K562 (cell line): Measurements from ENCODE around the gene FGFR1OP2. TPM values are rescaled to one million over a fixed set of nuclear protein-coding genes. Genes with fewer than 3 reads are reported as not detected.

Experiments
- ATAC-seq: fragments of 200-7000 bp; cut with Tn5 transposase; 3 replicates; pipeline ENCODE4 v1.9.1; 2020; ENCODE audit warnings: moderate library complexity
- BruUV-seq: library from RNA; stranded (reverse); fragments of 400-500 nt; replicated peaks from 2 replicates; lab custom pipeline; 2021; lab: Mats Ljungman, UMichigan
- CTCF ChIA-PET: fragments of 300-600 bp; formaldehyde crosslinking; extraction: SDS; loops from one replicate; lab custom pipeline; 2021; ENCODE audit warnings: low intra/inter-chr PET ratio; lab: Yijun Ruan, JAX
- POLR2A ChIA-PET: fragments of 300-600, 350-650 bp; sonication (Branson Sonifier 250); formaldehyde crosslinking; extraction: SDS; loops from one replicate; lab custom pipeline; 2021; ENCODE audit warnings: antibody characterized with exemption, inconsistent platforms; lab: Yijun Ruan, JAX
- DNase-seq, 4 experiments: peaks; one replicate each; pipeline versions ENCODE4 v3.0.0 to v3.0.0-alpha.2; 2011 to 2018; ENCODE audit warnings: low spot score in 3 of 4, mixed read lengths in 3 of 4; ENCODE audit errors: extremely low read depth in 1 of 4
- FAIRE-seq: peaks from 2 replicates; lab custom pipeline; 2011; peaks lifted over from hg19 to GRCh38; lab: Jason Lieb, UNC
- H2AFZ ChIP-seq: 2 replicates; pipeline ENCODE4 v1.6.0; 2011; ENCODE audit warnings: low read depth, low read length, control low read depth, inconsistent platforms
- H3K27ac ChIP-seq: fragments of 200-600 bp; 3 replicates; pipeline ENCODE4 v1.8.0; 2011; ENCODE audit warnings: low read depth, mild to moderate bottlenecking, control low read depth, inconsistent platforms, low read length, moderate library complexity, mixed read lengths; ENCODE audit errors: extremely low read depth
- H3K27me3 ChIP-seq, 2 experiments: fragments of 300-600 bp in 1 of 2; 2 replicates in 1 of 2; 3 replicates in 1 of 2; pipeline versions ENCODE4 v1.6.0 to v1.8.0; 2011; ENCODE audit warnings: inconsistent platforms in 2 of 2, low read length in 2 of 2, mild to moderate bottlenecking in 1 of 2, mixed read lengths in 1 of 2, moderate library complexity in 1 of 2; ENCODE audit not compliant: control insufficient read depth in 2 of 2, insufficient read depth in 2 of 2
- H3K36me3 ChIP-seq: fragments of 300-600 bp; 3 replicates; pipeline ENCODE4 v1.8.0; 2011; ENCODE audit warnings: mild to moderate bottlenecking, low read length, inconsistent platforms; ENCODE audit not compliant: control insufficient read depth, insufficient read depth
- H3K4me1 ChIP-seq, 2 experiments: fragments of 200-600 bp in 1 of 2; replicated peaks in 1 of 2; 2 replicates in 1 of 2; 3 replicates in 1 of 2; pipeline versions ENCODE4 v1.5.1 to v1.8.0; 2011; ENCODE audit warnings: inconsistent platforms in 2 of 2, low read length in 2 of 2, mild to moderate bottlenecking in 1 of 2, mixed read lengths in 1 of 2, moderate library complexity in 1 of 2; ENCODE audit not compliant: control insufficient read depth in 2 of 2, insufficient read depth in 2 of 2
- H3K4me2 ChIP-seq: 2 replicates; pipeline ENCODE4 v1.6.1; 2011; ENCODE audit warnings: low read length, control low read depth, inconsistent platforms, mixed read lengths; ENCODE audit not compliant: insufficient read depth
- H3K4me3 ChIP-seq: fragments of 200-600 bp; sonication (generic), shearing (Covaris generic); 2 replicates; pipeline ENCODE4 v1.5.1; 2016; ENCODE audit warnings: control low read depth, inconsistent platforms
- H3K79me2 ChIP-seq: fragments of 200-600 bp; 3 replicates; pipeline ENCODE4 v1.8.0; 2011; ENCODE audit warnings: low read length, inconsistent platforms; ENCODE audit not compliant: control insufficient read depth, insufficient read depth
- H3K9ac ChIP-seq, 2 experiments: 2 replicates each; pipeline versions ENCODE4 v1.6.0 to v1.6.1; 2011; ENCODE audit warnings: low read depth in 2 of 2, low read length in 2 of 2, control low read depth in 1 of 2, inconsistent platforms in 1 of 2, mild to moderate bottlenecking in 1 of 2, mixed read lengths in 1 of 2; ENCODE audit not compliant: insufficient read depth in 1 of 2
- H3K9me1 ChIP-seq: one replicate; pipeline ENCODE4 v1.6.0; 2011; ENCODE audit warnings: inconsistent platforms, mild to moderate bottlenecking, low read length, moderate library complexity; ENCODE audit not compliant: control insufficient read depth, insufficient read depth
- H3K9me3 ChIP-seq: replicated peaks from 2 replicates; pipeline ENCODE4 v1.5.1; 2011; ENCODE audit warnings: low read depth, low read length, inconsistent platforms; ENCODE audit not compliant: control insufficient read depth, insufficient read depth
- H4K20me1 ChIP-seq: replicated peaks from 2 replicates; pipeline ENCODE4 v1.6.1; 2011; ENCODE audit warnings: low read length, inconsistent platforms, mixed read lengths; ENCODE audit not compliant: control insufficient read depth, insufficient read depth
- CHCHD3 ChIP-seq: fragments of 250-450 bp; sonication (Bioruptor Pico); IDR thresholded peaks from 2 replicates; pipeline ENCODE4 v2.1.2; 2022; ENCODE audit warnings: mild to moderate bottlenecking
- ETV1 ChIP-seq: fragments of 450-650 bp; conservative IDR thresholded peaks from 2 replicates; pipeline ENCODE4 v1.6.1; 2016; ENCODE audit warnings: missing genetic modification characterization, control low read depth, low read depth, missing compliant biosample characterization
- HNRNPL ChIP-seq: fragments of 200-400 bp; formaldehyde crosslinking; IDR thresholded peaks from 2 replicates; pipeline ENCODE4 v1.6.1; 2017; ENCODE audit warnings: low read depth, mild to moderate bottlenecking, low read length
- KDM2B ChIP-seq: fragments of 250-450 bp; sonication (Bioruptor Pico); IDR thresholded peaks from 2 replicates; pipeline ENCODE4 v1.8.0; 2021; ENCODE audit warnings: mild to moderate bottlenecking, moderate library complexity
- RHOXF2B ChIP-seq: fragments of 250-450 bp; sonication (Bioruptor Pico); conservative IDR thresholded peaks from 2 replicates; pipeline ENCODE4 v1.5.1; 2021
- SETDB1 ChIP-seq: IDR thresholded peaks from one replicate; pipeline ENCODE4 v1.6.1; 2012; ENCODE audit warnings: low read length, control low read depth, inconsistent platforms
- ZNF134 ChIP-seq: fragments of 250-450 bp; sonication (Bioruptor Pico); conservative IDR thresholded peaks from 2 replicates; pipeline ENCODE4 v1.4.0; 2020
- ZNF184 ChIP-seq: sonication (generic); formaldehyde crosslinking; IDR thresholded peaks from 2 replicates; pipeline ENCODE4 v1.5.0; 2020; ENCODE audit warnings: missing genetic modification reagents
- WGBS: fragments of 100-300 bp; shearing (Covaris generic); methylation state at CpG from one replicate; pipeline ENCODE4 v1.1.6; 2016; ENCODE audit warnings: low coverage, mixed read lengths; ENCODE audit not compliant: insufficient coverage; ENCODE audit errors: missing lambda C conversion rate; 5-methylcytosine and 5-hydroxymethylcytosine counted together
- in situ Hi-C: fragments of 300-500 bp; cut with MboI; formaldehyde crosslinking; loops from 4 replicates; pipeline ENCODE4 v1.15.0; 2018; ENCODE audit warnings: inconsistent platforms, mixed read lengths
- intact Hi-C: fragments of 100-400 bp; cut with micrococcal nuclease; formaldehyde crosslinking; loops from 2 replicates; pipeline ENCODE4 v1.14.2; 2022
- polyA plus RNA-seq, 8 experiments: library from polyadenylated mRNA; depleted of rRNA in 4 of 8; stranded (reverse) in 5 of 8; unstranded in 3 of 8; fragments of >200 nt; fragmentation: Nextera tagmentation in 2 of 8; fragmentation: Illumina TruSeq in 1 of 8; extraction: Ambion mirVana in 2 of 8; extraction: Trizol in 1 of 8; gene quantifications; 2 replicates each; pipeline versions ENCODE4 v1.2.1 to v1.2.3, GENCODE V29; 2011 to 2014; ENCODE audit warnings: inconsistent platforms in 1 of 8, missing spikeins in 1 of 8
- total RNA-seq, 7 experiments: library from RNA; depleted of rRNA in 6 of 7; stranded (reverse); fragments of >200 nt in 6 of 7; fragmentation: Illumina TruSeq in 2 of 7; extraction: Trizol in 2 of 7; gene quantifications; 2 replicates each; pipeline versions ENCODE4 v1.2.1 to v1.2.3, GENCODE V29; 2011 to 2021; ENCODE audit warnings: low replicate concordance in 1 of 7
- TF ChIP-seq, protein P1 (sequence below): sonication (generic); formaldehyde crosslinking; IDR thresholded peaks from 2 replicates; pipeline ENCODE4 v1.8.0; 2022; ENCODE audit warnings: missing genetic modification reagents, mild to moderate bottlenecking, borderline replicate concordance
- TF ChIP-seq, protein P2 (sequence below): fragments of 250-450 bp; sonication (Bioruptor Pico); IDR thresholded peaks from 2 replicates; pipeline ENCODE4 v1.9.0; 2021; ENCODE audit warnings: mild to moderate bottlenecking, inconsistent platforms
- TF ChIP-seq, protein P3 (sequence below): fragments of 450-650 bp; IDR thresholded peaks from 2 replicates; pipeline ENCODE4 v1.6.1; 2016; ENCODE audit warnings: borderline replicate concordance
- TF ChIP-seq, protein P4 (sequence below), 2 experiments: fragments of 450-650 bp; IDR thresholded peaks; 2 replicates each; pipeline ENCODE4 v1.6.1; 2018; ENCODE audit warnings: mild to moderate bottlenecking in 2 of 2, low read depth in 1 of 2; ENCODE audit not compliant: partially characterized antibody in 2 of 2

Gene FGFR1OP2
- total and polyA plus RNA-seq, 9 of the 15 experiments (the other 6 are each of a cell fraction or from before 2014, with no cell fraction given): 31.6 to 49.0 (median 37.1) TPM

DNA sequence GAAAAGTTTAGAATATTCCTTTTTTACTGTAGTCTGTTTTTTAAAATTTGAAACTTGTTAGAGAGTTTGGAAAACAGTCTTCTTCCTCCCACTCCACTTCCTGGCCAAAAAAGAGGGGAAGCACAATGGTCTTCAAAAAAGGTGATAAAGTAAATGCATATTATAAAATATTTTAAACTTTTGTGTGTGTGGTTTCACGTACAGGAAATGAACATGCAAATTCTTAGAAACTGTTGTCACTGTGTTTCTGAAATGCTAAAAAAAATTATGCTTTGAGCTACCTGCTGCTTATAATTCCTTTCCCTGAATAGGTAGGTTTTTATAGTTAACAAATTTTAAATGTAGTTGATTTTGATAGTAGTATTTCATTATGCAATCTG is 2.9 kb downstream of the FGFR1OP2 start:
- H3K9me1 ChIP-seq: no peaks in the 10 kb centered on the region
- peak overlapping the region; percentile 40 for H3K4me2 ChIP-seq
- CTCF ChIA-PET: no interaction called here
- DNase-seq (no peak), ATAC-seq (no peak), FAIRE-seq (no peak)
- POLR2A ChIA-PET: interaction anchor here (0.6 to 0.8 kb wide), 2 partner anchors 10 to 52 kb away, joined by 3 read pairs; no protein-coding TSS in a partner anchor
- intact Hi-C loops: no loop called here
- WGBS: 0% methylated on average over 1 of the region's 1 CpG
- no peaks in the 10 kb centered on the region for H3K9me3 ChIP-seq
- H3K4me1 ChIP-seq: peaks cover 0 to 13% of the 10 kb centered on the region in 2 experiments; a peak in 3 of 5 replicates
- H3K4me3 ChIP-seq: peak overlapping the region; percentile 13
- H3K9ac ChIP-seq: peak overlapping the region in 1 of 2 experiments; percentile 94; a peak in 2 of 4 replicates
- H2AFZ ChIP-seq: no peak overlapping the region
- no peaks in the 10 kb centered on the region for H4K20me1 ChIP-seq
- no peaks in the 10 kb centered on the region for H3K27me3 ChIP-seq
- H3K36me3 ChIP-seq: no peaks in the 10 kb centered on the region
- in situ Hi-C loops: no loop called here
- H3K27ac ChIP-seq: peak overlapping the region; percentile 95; the same call in 2 of the 3 replicates
- BruUV-seq: no TSS peak
- peaks cover 96% of the 10 kb centered on the region for H3K79me2 ChIP-seq
- TF ChIP-seq, protein P1, sequence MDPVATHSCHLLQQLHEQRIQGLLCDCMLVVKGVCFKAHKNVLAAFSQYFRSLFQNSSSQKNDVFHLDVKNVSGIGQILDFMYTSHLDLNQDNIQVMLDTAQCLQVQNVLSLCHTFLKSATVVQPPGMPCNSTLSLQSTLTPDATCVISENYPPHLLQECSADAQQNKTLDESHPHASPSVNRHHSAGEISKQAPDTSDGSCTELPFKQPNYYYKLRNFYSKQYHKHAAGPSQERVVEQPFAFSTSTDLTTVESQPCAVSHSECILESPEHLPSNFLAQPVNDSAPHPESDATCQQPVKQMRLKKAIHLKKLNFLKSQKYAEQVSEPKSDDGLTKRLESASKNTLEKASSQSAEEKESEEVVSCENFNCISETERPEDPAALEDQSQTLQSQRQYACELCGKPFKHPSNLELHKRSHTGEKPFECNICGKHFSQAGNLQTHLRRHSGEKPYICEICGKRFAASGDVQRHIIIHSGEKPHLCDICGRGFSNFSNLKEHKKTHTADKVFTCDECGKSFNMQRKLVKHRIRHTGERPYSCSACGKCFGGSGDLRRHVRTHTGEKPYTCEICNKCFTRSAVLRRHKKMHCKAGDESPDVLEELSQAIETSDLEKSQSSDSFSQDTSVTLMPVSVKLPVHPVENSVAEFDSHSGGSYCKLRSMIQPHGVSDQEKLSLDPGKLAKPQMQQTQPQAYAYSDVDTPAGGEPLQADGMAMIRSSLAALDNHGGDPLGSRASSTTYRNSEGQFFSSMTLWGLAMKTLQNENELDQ (CRISPR knock-in tag): no peak
- TF ChIP-seq SETDB1 (no peak), HNRNPL (no peak), ZNF184 (CRISPR knock-in tag) (no peak), ZNF134 (CRISPR knock-in tag) (no peak), KDM2B (no peak), ETV1 (tag) (0 out of 2 replicates have a peak, but pooled peaks have one; percentile 12), RHOXF2B (CRISPR knock-in tag) (no peak), CHCHD3 (no peak)
- TF ChIP-seq, protein P2, sequence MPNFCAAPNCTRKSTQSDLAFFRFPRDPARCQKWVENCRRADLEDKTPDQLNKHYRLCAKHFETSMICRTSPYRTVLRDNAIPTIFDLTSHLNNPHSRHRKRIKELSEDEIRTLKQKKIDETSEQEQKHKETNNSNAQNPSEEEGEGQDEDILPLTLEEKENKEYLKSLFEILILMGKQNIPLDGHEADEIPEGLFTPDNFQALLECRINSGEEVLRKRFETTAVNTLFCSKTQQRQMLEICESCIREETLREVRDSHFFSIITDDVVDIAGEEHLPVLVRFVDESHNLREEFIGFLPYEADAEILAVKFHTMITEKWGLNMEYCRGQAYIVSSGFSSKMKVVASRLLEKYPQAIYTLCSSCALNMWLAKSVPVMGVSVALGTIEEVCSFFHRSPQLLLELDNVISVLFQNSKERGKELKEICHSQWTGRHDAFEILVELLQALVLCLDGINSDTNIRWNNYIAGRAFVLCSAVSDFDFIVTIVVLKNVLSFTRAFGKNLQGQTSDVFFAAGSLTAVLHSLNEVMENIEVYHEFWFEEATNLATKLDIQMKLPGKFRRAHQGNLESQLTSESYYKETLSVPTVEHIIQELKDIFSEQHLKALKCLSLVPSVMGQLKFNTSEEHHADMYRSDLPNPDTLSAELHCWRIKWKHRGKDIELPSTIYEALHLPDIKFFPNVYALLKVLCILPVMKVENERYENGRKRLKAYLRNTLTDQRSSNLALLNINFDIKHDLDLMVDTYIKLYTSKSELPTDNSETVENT (CRISPR knock-in tag): no peak
- TF ChIP-seq, protein P3, sequence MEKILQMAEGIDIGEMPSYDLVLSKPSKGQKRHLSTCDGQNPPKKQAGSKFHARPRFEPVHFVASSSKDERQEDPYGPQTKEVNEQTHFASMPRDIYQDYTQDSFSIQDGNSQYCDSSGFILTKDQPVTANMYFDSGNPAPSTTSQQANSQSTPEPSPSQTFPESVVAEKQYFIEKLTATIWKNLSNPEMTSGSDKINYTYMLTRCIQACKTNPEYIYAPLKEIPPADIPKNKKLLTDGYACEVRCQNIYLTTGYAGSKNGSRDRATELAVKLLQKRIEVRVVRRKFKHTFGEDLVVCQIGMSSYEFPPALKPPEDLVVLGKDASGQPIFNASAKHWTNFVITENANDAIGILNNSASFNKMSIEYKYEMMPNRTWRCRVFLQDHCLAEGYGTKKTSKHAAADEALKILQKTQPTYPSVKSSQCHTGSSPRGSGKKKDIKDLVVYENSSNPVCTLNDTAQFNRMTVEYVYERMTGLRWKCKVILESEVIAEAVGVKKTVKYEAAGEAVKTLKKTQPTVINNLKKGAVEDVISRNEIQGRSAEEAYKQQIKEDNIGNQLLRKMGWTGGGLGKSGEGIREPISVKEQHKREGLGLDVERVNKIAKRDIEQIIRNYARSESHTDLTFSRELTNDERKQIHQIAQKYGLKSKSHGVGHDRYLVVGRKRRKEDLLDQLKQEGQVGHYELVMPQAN: no peak
- TF ChIP-seq, protein P4, sequence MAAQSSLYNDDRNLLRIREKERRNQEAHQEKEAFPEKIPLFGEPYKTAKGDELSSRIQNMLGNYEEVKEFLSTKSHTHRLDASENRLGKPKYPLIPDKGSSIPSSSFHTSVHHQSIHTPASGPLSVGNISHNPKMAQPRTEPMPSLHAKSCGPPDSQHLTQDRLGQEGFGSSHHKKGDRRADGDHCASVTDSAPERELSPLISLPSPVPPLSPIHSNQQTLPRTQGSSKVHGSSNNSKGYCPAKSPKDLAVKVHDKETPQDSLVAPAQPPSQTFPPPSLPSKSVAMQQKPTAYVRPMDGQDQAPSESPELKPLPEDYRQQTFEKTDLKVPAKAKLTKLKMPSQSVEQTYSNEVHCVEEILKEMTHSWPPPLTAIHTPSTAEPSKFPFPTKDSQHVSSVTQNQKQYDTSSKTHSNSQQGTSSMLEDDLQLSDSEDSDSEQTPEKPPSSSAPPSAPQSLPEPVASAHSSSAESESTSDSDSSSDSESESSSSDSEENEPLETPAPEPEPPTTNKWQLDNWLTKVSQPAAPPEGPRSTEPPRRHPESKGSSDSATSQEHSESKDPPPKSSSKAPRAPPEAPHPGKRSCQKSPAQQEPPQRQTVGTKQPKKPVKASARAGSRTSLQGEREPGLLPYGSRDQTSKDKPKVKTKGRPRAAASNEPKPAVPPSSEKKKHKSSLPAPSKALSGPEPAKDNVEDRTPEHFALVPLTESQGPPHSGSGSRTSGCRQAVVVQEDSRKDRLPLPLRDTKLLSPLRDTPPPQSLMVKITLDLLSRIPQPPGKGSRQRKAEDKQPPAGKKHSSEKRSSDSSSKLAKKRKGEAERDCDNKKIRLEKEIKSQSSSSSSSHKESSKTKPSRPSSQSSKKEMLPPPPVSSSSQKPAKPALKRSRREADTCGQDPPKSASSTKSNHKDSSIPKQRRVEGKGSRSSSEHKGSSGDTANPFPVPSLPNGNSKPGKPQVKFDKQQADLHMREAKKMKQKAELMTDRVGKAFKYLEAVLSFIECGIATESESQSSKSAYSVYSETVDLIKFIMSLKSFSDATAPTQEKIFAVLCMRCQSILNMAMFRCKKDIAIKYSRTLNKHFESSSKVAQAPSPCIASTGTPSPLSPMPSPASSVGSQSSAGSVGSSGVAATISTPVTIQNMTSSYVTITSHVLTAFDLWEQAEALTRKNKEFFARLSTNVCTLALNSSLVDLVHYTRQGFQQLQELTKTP (IDR thresholded peaks at IDR 0.05; ENCODE audit: low read depth in 1 of 2, partially characterized antibody in 2 of 2): no peak
